HepG2 (cell line): ENCODE results near the gene PDK1.
A peak's percentile ranks its signal among the peaks of the same experiment; 100 is the strongest.

Source experiments
- JUND ChIP-seq: sonication (generic); formaldehyde crosslinking; IDR thresholded peaks from 2 replicates; pipeline ENCODE4 v1.8.0; 2022; ENCODE audit warnings: mild to moderate bottlenecking, missing genetic modification reagents
- TOPORS ChIP-seq: sonication (generic); formaldehyde crosslinking; IDR thresholded peaks from 2 replicates; pipeline ENCODE4 v1.8.0; 2023; ENCODE audit warnings: mild to moderate bottlenecking, missing genetic modification reagents
- ZNF317 ChIP-seq: sonication (generic); formaldehyde crosslinking; IDR thresholded peaks from 2 replicates; pipeline ENCODE4 v1.5.0; 2020; ENCODE audit warnings: mild to moderate bottlenecking, missing genetic modification reagents
- TF ChIP-seq, protein P1 (sequence below): sonication (generic); formaldehyde crosslinking; IDR thresholded peaks from 2 replicates; pipeline ENCODE4 v1.4.0; 2020; ENCODE audit warnings: missing genetic modification reagents

DNA sequence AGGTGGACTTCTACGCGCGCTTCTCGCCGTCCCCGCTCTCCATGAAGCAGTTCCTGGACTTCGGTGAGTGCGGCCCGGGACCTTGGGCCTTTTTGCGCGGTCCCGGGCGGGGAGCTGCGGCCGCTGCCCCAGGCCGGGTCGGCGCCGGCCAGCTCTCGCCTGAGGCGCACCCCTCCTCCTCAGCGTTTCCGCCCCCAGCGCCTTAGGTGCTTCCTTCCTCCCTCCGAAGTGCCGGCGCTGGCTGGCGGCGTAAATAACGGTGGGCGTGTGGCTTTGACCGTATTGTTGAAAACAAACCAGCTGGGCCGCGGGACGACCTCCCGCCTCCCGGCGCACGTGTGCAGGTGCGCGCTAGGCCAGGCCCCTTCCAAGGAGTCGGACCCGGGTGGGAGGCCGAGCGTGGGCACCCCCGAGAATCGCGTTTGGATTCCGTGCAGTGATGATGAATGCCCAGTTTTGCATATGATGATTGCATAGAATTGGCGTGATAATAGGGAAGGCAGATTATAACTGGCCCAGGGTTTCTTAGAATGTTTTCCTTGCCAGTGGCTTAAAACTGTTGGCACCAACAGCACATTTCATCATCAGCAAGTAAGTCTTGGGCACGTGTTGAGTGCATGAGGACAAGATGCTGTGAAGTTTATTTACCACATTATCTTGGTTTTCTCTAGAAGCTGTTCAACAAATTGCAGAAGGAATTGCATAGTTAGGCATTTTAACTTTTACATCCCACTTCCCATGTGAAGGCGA lies 569 bp downstream of the PDK1 start:
- no peak for TF ChIP-seq TOPORS (CRISPR knock-in tag)
- peak; percentile 43; the same call in 1 of the 2 replicates for TF ChIP-seq JUND (CRISPR knock-in tag)
- TF ChIP-seq ZNF317: peak; percentile 50; the same call in 1 of the 2 replicates
- TF ChIP-seq, protein P1, sequence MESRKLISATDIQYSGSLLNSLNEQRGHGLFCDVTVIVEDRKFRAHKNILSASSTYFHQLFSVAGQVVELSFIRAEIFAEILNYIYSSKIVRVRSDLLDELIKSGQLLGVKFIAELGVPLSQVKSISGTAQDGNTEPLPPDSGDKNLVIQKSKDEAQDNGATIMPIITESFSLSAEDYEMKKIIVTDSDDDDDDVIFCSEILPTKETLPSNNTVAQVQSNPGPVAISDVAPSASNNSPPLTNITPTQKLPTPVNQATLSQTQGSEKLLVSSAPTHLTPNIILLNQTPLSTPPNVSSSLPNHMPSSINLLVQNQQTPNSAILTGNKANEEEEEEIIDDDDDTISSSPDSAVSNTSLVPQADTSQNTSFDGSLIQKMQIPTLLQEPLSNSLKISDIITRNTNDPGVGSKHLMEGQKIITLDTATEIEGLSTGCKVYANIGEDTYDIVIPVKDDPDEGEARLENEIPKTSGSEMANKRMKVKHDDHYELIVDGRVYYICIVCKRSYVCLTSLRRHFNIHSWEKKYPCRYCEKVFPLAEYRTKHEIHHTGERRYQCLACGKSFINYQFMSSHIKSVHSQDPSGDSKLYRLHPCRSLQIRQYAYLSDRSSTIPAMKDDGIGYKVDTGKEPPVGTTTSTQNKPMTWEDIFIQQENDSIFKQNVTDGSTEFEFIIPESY: no peak
